HCT116 (cell line): Measurements from ENCODE around the gene HLA-DRB1. TPM values are rescaled to one million over a fixed set of nuclear protein-coding genes. Genes with fewer than 3 reads are reported as not detected.

Experiments used
- ATAC-seq: fragments of 200-7000 bp; cut with Tn5 transposase; 2 replicates; pipeline ENCODE4 v1.9.1; 2020; ENCODE audit warnings: mild to moderate bottlenecking, moderate library complexity
- BruUV-seq: library from RNA; stranded (reverse); fragments of 400-500 nt; replicated peaks from 2 replicates; lab custom pipeline; 2021; lab: Mats Ljungman, UMichigan
- CTCF ChIA-PET: fragments of 300-600 bp; sonication (Branson Sonifier 250); formaldehyde crosslinking; loops from one replicate; lab custom pipeline; 2021; ENCODE audit warnings: antibody characterized with exemption; lab: Charles Lee
- POLR2A ChIA-PET: fragments of 300-600, 350-600 bp; sonication (Branson Sonifier 250); formaldehyde crosslinking; loops from one replicate; lab custom pipeline; 2021; ENCODE audit warnings: antibody characterized with exemption; lab: Charles Lee
- RAD21 ChIA-PET, 2 experiments: fragments of 300-600 bp; sonication (Branson Sonifier 250); formaldehyde crosslinking; loops; one replicate each; lab custom pipeline; 2023; ENCODE audit warnings: low total read pairs in 2 of 2; ENCODE audit not compliant: uncharacterized antibody in 2 of 2, unreplicated experiment in 2 of 2, low non-redundant PET in 1 of 2; lab: Charles Lee
- DNase-seq: peaks from one replicate; pipeline ENCODE4 v3.0.0-alpha.2; 2010; ENCODE audit warnings: low read depth, low spot score
- H2AFZ ChIP-seq: fragments of 200-600 bp; shearing (Covaris generic), sonication (generic); 2 replicates; pipeline ENCODE4 v1.6.1; 2017; ENCODE audit warnings: low read depth, mixed run types, mixed read lengths, antibody characterized with exemption, low read length; ENCODE audit not compliant: poor library complexity, severe bottlenecking
- H3K27ac ChIP-seq: 2 replicates; pipeline ENCODE4 v1.5.1; 2012; ENCODE audit warnings: low read depth, low read length
- H3K27me3 ChIP-seq: fragments of 200-600 bp; sonication (generic); 2 replicates; pipeline ENCODE4 v1.6.1; 2016; ENCODE audit warnings: mixed run types, low read length, mixed read lengths; ENCODE audit not compliant: insufficient read depth
- H3K36me3 ChIP-seq, 2 experiments: fragments of 200-500 bp in 1 of 2; fragments of 200-600 bp in 1 of 2; sonication (Bioruptor generic) in 1 of 2; sonication (generic) in 1 of 2; 2 replicates each; pipeline versions ENCODE4 v1.5.1 to v1.6.1; 2014 to 2016; ENCODE audit warnings: low read length in 2 of 2, inconsistent platforms in 1 of 2, mixed read lengths in 1 of 2, mixed run types in 1 of 2; ENCODE audit not compliant: insufficient read depth in 2 of 2, control insufficient read depth in 1 of 2
- H3K4me1 ChIP-seq, 2 experiments: fragments of 200-600 bp in 1 of 2; sonication (generic) in 1 of 2; 2 replicates each; pipeline versions ENCODE4 v1.5.1 to v1.6.1; 2012 to 2017; ENCODE audit warnings: low read length in 2 of 2, inconsistent platforms in 1 of 2, mild to moderate bottlenecking in 1 of 2, mixed read lengths in 1 of 2, mixed run types in 1 of 2, moderate library complexity in 1 of 2; ENCODE audit not compliant: insufficient read depth in 2 of 2, control insufficient read depth in 1 of 2
- H3K4me2 ChIP-seq: fragments of 200-600 bp; sonication (generic); 2 replicates; pipeline ENCODE4 v1.6.1; 2017; ENCODE audit warnings: mixed run types, low read length, mixed read lengths
- H3K4me3 ChIP-seq, 2 experiments: fragments of 200-600 bp in 1 of 2; sonication (generic) in 1 of 2; replicated peaks in 1 of 2; 2 replicates each; pipeline ENCODE4 v1.5.1; 2011 to 2016; ENCODE audit warnings: low read length in 2 of 2, control low read depth in 1 of 2, low read depth in 1 of 2, mild to moderate bottlenecking in 1 of 2, mixed read lengths in 1 of 2, mixed run types in 1 of 2
- H3K79me2 ChIP-seq: fragments of 200-600 bp; sonication (generic); 2 replicates; pipeline ENCODE4 v1.6.1; 2017; ENCODE audit warnings: mild to moderate bottlenecking, mixed run types, low read length, moderate library complexity, mixed read lengths; ENCODE audit not compliant: insufficient read depth
- H3K9ac ChIP-seq: fragments of 200-600 bp; sonication (generic); 2 replicates; pipeline ENCODE4 v1.6.1; 2016; ENCODE audit warnings: low read length, mixed read lengths
- H3K9me2 ChIP-seq: fragments of 200-600 bp; sonication (generic), shearing (Covaris generic); 2 replicates; pipeline ENCODE4 v1.6.1; 2017; ENCODE audit warnings: mixed run types, mild to moderate bottlenecking, moderate library complexity; ENCODE audit not compliant: insufficient read depth
- H3K9me3 ChIP-seq, 2 experiments: fragments of 200-500 bp in 1 of 2; fragments of 200-600 bp in 1 of 2; sonication (Bioruptor generic) in 1 of 2; sonication (generic) in 1 of 2; 2 replicates each; pipeline ENCODE4 v1.6.1; 2014 to 2017; ENCODE audit warnings: low read length in 2 of 2, mixed read lengths in 2 of 2, inconsistent platforms in 1 of 2, low read depth in 1 of 2, mild to moderate bottlenecking in 1 of 2, mixed run types in 1 of 2, moderate library complexity in 1 of 2; ENCODE audit not compliant: control insufficient read depth in 1 of 2, insufficient read depth in 1 of 2
- H4K20me1 ChIP-seq: fragments of 200-600 bp; sonication (generic), shearing (Covaris generic); 2 replicates; pipeline ENCODE4 v1.6.1; 2017; ENCODE audit warnings: mixed run types, mild to moderate bottlenecking, moderate library complexity; ENCODE audit not compliant: insufficient read depth
- ATF3 ChIP-seq: IDR thresholded peaks from 2 replicates; pipeline ENCODE4 v1.6.1; 2012
- CTCF ChIP-seq, 3 experiments: fragments of 200-600 bp in 1 of 3; sonication (generic) in 1 of 3; IDR thresholded peaks in 2 of 3; conservative IDR thresholded peaks in 1 of 3; 2 replicates each; pipeline ENCODE4 v1.5.1; 2012 to 2017; ENCODE audit warnings: low read depth in 2 of 3, low read length in 2 of 3, antibody characterized with exemption in 1 of 3, borderline replicate concordance in 1 of 3, control low read depth in 1 of 3, mild to moderate bottlenecking in 1 of 3, mixed read lengths in 1 of 3, mixed run types in 1 of 3, moderate library complexity in 1 of 3; ENCODE audit not compliant: insufficient read depth in 1 of 3
- EGR1 ChIP-seq: IDR thresholded peaks from 2 replicates; pipeline ENCODE4 v1.6.1; 2012; ENCODE audit warnings: low read depth
- ELF1 ChIP-seq: IDR thresholded peaks from 2 replicates; pipeline ENCODE4 v1.6.1; 2012; ENCODE audit warnings: low read depth, borderline replicate concordance
- EZH2 ChIP-seq: fragments of 200-600 bp; sonication (generic); IDR thresholded peaks from 2 replicates; pipeline ENCODE4 v1.6.1; 2017; ENCODE audit warnings: antibody characterized with exemption, mixed run types
- EZH2phosphoT487 ChIP-seq: fragments of 200-600 bp; IDR thresholded peaks from 2 replicates; pipeline ENCODE4 v1.6.1; 2018; ENCODE audit warnings: antibody characterized with exemption, borderline replicate concordance
- JUND ChIP-seq: IDR thresholded peaks from 2 replicates; pipeline ENCODE4 v1.6.1; 2012
- MAX ChIP-seq: IDR thresholded peaks from 2 replicates; pipeline ENCODE4 v1.6.1; 2012
- POLR2A ChIP-seq: IDR thresholded peaks from 2 replicates; pipeline ENCODE4 v1.7.0; 2011; ENCODE audit warnings: borderline replicate concordance; ENCODE audit not compliant: insufficient read depth, insufficient read length; ENCODE audit errors: extremely low read depth
- POLR2AphosphoS5 ChIP-seq: IDR thresholded peaks from 2 replicates; pipeline ENCODE4 v1.6.1; 2011; ENCODE audit warnings: mild to moderate bottlenecking, low read depth, low read length, moderate library complexity
- RAD21 ChIP-seq: IDR thresholded peaks from 2 replicates; pipeline ENCODE4 v1.6.1; 2012; ENCODE audit warnings: low read depth, mild to moderate bottlenecking
- REST ChIP-seq: IDR thresholded peaks from 2 replicates; pipeline ENCODE4 v1.6.1; 2012; ENCODE audit warnings: low read depth
- SIN3A ChIP-seq: IDR thresholded peaks from 2 replicates; pipeline ENCODE4 v1.6.1; 2012; ENCODE audit warnings: low read depth
- SP1 ChIP-seq: IDR thresholded peaks from 2 replicates; pipeline ENCODE4 v1.6.1; 2012; ENCODE audit warnings: low read depth
- SRF ChIP-seq: IDR thresholded peaks from 2 replicates; pipeline ENCODE4 v1.6.1; 2012; ENCODE audit warnings: low read depth
- ZBTB33 ChIP-seq: IDR thresholded peaks from 2 replicates; pipeline ENCODE4 v1.6.1; 2011; ENCODE audit warnings: mild to moderate bottlenecking, low read length, moderate library complexity; ENCODE audit not compliant: insufficient replicate concordance; ENCODE audit errors: extremely low read depth
- ZFX ChIP-seq: fragments of 450-650 bp; IDR thresholded peaks from 2 replicates; pipeline ENCODE4 v1.6.1; 2017
- intact Hi-C: fragments of 100-400 bp; cut with micrococcal nuclease; formaldehyde crosslinking; loops from 2 replicates; pipeline ENCODE4 v1.10.0; 2022
- total RNA-seq: library from RNA; stranded (reverse); gene quantifications from one replicate; pipeline ENCODE4 v1.2.1, GENCODE V29; 2021; ENCODE audit not compliant: unreplicated experiment

Gene HLA-DRB1
- total RNA-seq, 1 experiment from 2014 or later = 2.7 TPM

GRCh38 chr6:32607988-32608298, 18.3 kb upstream of the HLA-DRB1 start:
- H4K20me1 ChIP-seq = no peaks in the 10 kb centered on the region
- DNase-seq (no peak), ATAC-seq (no peak)
- POLR2A ChIA-PET = no interaction called here
- no TSS peak for BruUV-seq
- intact Hi-C loops = no loop called here
- no peak for TF ChIP-seq ZFX
- TF ChIP-seq RAD21 = no peak
- TF ChIP-seq REST = no peak
- no peak for TF ChIP-seq MAX
- no peak for TF ChIP-seq EZH2
- TF ChIP-seq JUND = no peak
- no peak for TF ChIP-seq SIN3A
- no peak for TF ChIP-seq CTCF (IDR thresholded peaks at IDR 0.05 in 2 of 3, conservative IDR thresholded peaks at IDR 0.05 in 1 of 3; ENCODE audit: borderline replicate concordance in 1 of 3, insufficient read depth in 1 of 3, low read depth in 2 of 3, low read length in 2 of 3)
- no peak for TF ChIP-seq SRF
- no peak for TF ChIP-seq EZH2phosphoT487
- TF ChIP-seq POLR2A = no peak
- no peak for TF ChIP-seq ZBTB33
- no peak for TF ChIP-seq POLR2AphosphoS5
- no peak for TF ChIP-seq SP1
- no peak for TF ChIP-seq ATF3
- no peak for TF ChIP-seq ELF1
- no peak for TF ChIP-seq EGR1
- H3K4me1 ChIP-seq = peaks cover 0 to 10% of the 10 kb centered on the region in 2 experiments; a peak in 3 of 4 replicates
- no peak overlapping the region for H3K9ac ChIP-seq
- H3K36me3 ChIP-seq = no peaks in the 10 kb centered on the region
- RAD21 ChIA-PET = no interaction called here
- H3K4me3 ChIP-seq = no peak overlapping the region
- no peak overlapping the region for H3K4me2 ChIP-seq
- H3K27me3 ChIP-seq = no peaks in the 10 kb centered on the region
- no peaks in the 10 kb centered on the region for H3K9me2 ChIP-seq
- CTCF ChIA-PET = no interaction called here
- no peak overlapping the region for H3K27ac ChIP-seq
- H3K79me2 ChIP-seq = no peaks in the 10 kb centered on the region
- H2AFZ ChIP-seq = no peak overlapping the region
- no peaks in the 10 kb centered on the region for H3K9me3 ChIP-seq
